NB4 (cell line): ENCODE data around the gene HDAC9.

Experiments used
- DNase-seq: peaks from one replicate; pipeline ENCODE4 v3.0.0; 2010; ENCODE audit warnings: low read depth
- H3K4me3 ChIP-seq: one replicate; pipeline ENCODE4 v1.5.1; 2011; ENCODE audit warnings: mild to moderate bottlenecking, low read depth, low read length, moderate library complexity
- CTCF ChIP-seq: IDR thresholded peaks from one replicate; pipeline ENCODE4 v1.5.1; 2012; ENCODE audit warnings: low read depth, low read length
- MAX ChIP-seq: IDR thresholded peaks from 2 replicates; pipeline ENCODE4 v1.6.1; 2011; ENCODE audit warnings: low read depth, low read length
- MYC ChIP-seq: IDR thresholded peaks from 2 replicates; pipeline ENCODE4 v1.6.1; 2011; ENCODE audit warnings: low read depth, low read length
- POLR2A ChIP-seq: IDR thresholded peaks from 2 replicates; pipeline ENCODE4 v1.6.1; 2011; ENCODE audit warnings: mild to moderate bottlenecking; ENCODE audit not compliant: insufficient read length; ENCODE audit errors: extremely low read depth

HDAC9 gene

GRCh38 chr7:18458830-18459229 is 36.7 kb upstream of the HDAC9 start:
- H3K4me3 ChIP-seq, result no peak overlapping the region
- no peak for TF ChIP-seq CTCF
- no peak for TF ChIP-seq MYC
- no peak for TF ChIP-seq MAX
- no peak for TF ChIP-seq POLR2A
- DNase-seq, result no peak

- DNase-seq, result no peak
- H3K4me3 ChIP-seq, result no peak overlapping the region
- TF ChIP-seq CTCF (no peak), MAX (no peak), MYC (no peak), POLR2A (no peak)
Measured at GRCh38 chr7:18459484-18460245, 35.9 kb upstream of the HDAC9 start.

GRCh38 chr7:18461785-18462467 is 33.6 kb upstream of the HDAC9 start:
- DNase-seq, result no peak
- no peak overlapping the region for H3K4me3 ChIP-seq
- TF ChIP-seq CTCF (no peak), MYC (no peak), MAX (no peak), POLR2A (no peak)

GRCh38 chr7:18464830-18465229 is 30.7 kb upstream of the HDAC9 start:
- DNase-seq, result no peak
- no peak for TF ChIP-seq CTCF
- no peak for TF ChIP-seq MYC
- H3K4me3 ChIP-seq, result no peak overlapping the region

- TF ChIP-seq POLR2A (no peak), MAX (no peak), MYC (no peak), CTCF (no peak)
- H3K4me3 ChIP-seq, result no peak overlapping the region
- no peak for DNase-seq
Measured at GRCh38 chr7:18467011-18467410, 28.5 kb upstream of the HDAC9 start.

- H3K4me3 ChIP-seq, result no peak overlapping the region
- TF ChIP-seq MYC (no peak), CTCF (no peak), MAX (no peak), POLR2A (no peak)
- no peak for DNase-seq
Measured at GRCh38 chr7:18468795-18469194, 26.8 kb upstream of the HDAC9 start.
